Activated CD4-positive, alpha-beta T cell treated with anti-CD3 and anti-CD28 coated beads for 4 hours (primary cell): Measurements from ENCODE around the gene SLC52A1.

Experiments
- DNase-seq, 2 donors: peaks; one replicate each; pipeline ENCODE4 v3.0.0-alpha.2; 2020

SLC52A1 gene

GRCh38 chr17:4986951-4987766 lies 48.1 kb downstream of the SLC52A1 start, which contains the start of gene CAMTA2:
TSS of gene CAMTA2 (minus strand) at chr17:4987675. CDS start at chr17:4986222, 1,453 bp downstream.
- peak; percentile 86 to 88 for DNase-seq

- no peak for DNase-seq
Observed at GRCh38 chr17:4986403-4986802, 48.8 kb downstream of the SLC52A1 start.
